Esophagus muscularis mucosa (tissue), 4 donors: ENCODE results near the gene CYP1B1. TPM values are rescaled to one million over a fixed set of nuclear protein-coding genes. Genes with fewer than 3 reads are reported as not detected.
"Not testable (repeated sequence)": the region's sequence is repeated elsewhere in the genome, so short reads cannot be mapped to it uniquely, and the experiment has no call there.

ENCODE experiments used
- DNase-seq: peaks from one replicate; pipeline ENCODE4 v3.0.0-alpha.2; 2017; ENCODE audit errors: extremely low spot score
- H3K27ac ChIP-seq, 4 donors: fragments of 200-600 bp; sonication (generic); replicated peaks in 1 of 4; 1 replicate in 3 of 4; 2 replicates in 1 of 4; pipeline ENCODE4 v1.5.1; 2016 to 2019; ENCODE audit warnings: mild to moderate bottlenecking in 1 of 4
- H3K27me3 ChIP-seq, 4 donors: fragments of 200-600 bp; sonication (generic); one replicate each; pipeline versions ENCODE4 v1.5.1 to v1.6.0; 2016 to 2019
- H3K36me3 ChIP-seq, 4 donors: fragments of 200-600 bp; sonication (generic); one replicate each; pipeline ENCODE4 v1.5.1; 2016 to 2019
- H3K4me1 ChIP-seq, 4 donors: fragments of 200-600 bp; sonication (generic); one replicate each; pipeline ENCODE4 v1.5.1; 2016 to 2019
- H3K4me3 ChIP-seq, 4 donors: fragments of 200-600 bp; sonication (generic); 1 replicate in 2 of 4; 2 replicates in 2 of 4; pipeline ENCODE4 v1.5.1; 2016 to 2019; ENCODE audit warnings: mild to moderate bottlenecking in 4 of 4, moderate library complexity in 1 of 4
- H3K9me3 ChIP-seq, 4 donors: fragments of 200-600 bp; sonication (generic); 1 replicate in 3 of 4; 2 replicates in 1 of 4; pipeline ENCODE4 v1.5.1; 2016 to 2019
- EP300 ChIP-seq: sonication (generic); formaldehyde crosslinking; IDR thresholded peaks from one replicate; pipeline ENCODE4 v1.6.1; 2017; ENCODE audit warnings: antibody characterized with exemption
- POLR2A ChIP-seq: fragments of 450-650 bp; IDR thresholded peaks from one replicate; pipeline ENCODE4 v1.6.1; 2017; ENCODE audit warnings: antibody characterized with exemption, moderate library complexity, mild to moderate bottlenecking, low read depth
- POLR2AphosphoS5 ChIP-seq, 2 donors: sonication (generic); formaldehyde crosslinking; IDR thresholded peaks; one replicate each; pipeline ENCODE4 v1.6.1; 2017; ENCODE audit warnings: antibody characterized with exemption in 2 of 2
- WGBS: methylation state at CpG from one replicate; pipeline ENCODE4 v1.1.5; 2018; 5-methylcytosine and 5-hydroxymethylcytosine counted together
- intact Hi-C: fragments of 100-400 bp; cut with DNase I; formaldehyde crosslinking; loops from one replicate; pipeline ENCODE4 v1.15.1; 2023
- total RNA-seq, 4 donors: library from RNA; depleted of rRNA; stranded (reverse); fragments of >200 nt; gene quantifications; one replicate each; pipeline versions ENCODE4 v1.1.0 to v1.2.1, GENCODE V29; 2016
- TF ChIP-seq, protein P1 (sequence below), 3 experiments: fragments of 200-600 bp in 2 of 3; fragments of 450-650 bp in 1 of 3; sonication (generic) in 2 of 3; IDR thresholded peaks; one replicate each; pipeline ENCODE4 v1.5.1; 2017 to 2019; ENCODE audit warnings: antibody characterized with exemption in 3 of 3, mild to moderate bottlenecking in 2 of 3, moderate library complexity in 1 of 3

Gene CYP1B1
- total RNA-seq, 4 donors from 2014 or later: 20.8 to 60.3 (median 37.6) TPM

DNA sequence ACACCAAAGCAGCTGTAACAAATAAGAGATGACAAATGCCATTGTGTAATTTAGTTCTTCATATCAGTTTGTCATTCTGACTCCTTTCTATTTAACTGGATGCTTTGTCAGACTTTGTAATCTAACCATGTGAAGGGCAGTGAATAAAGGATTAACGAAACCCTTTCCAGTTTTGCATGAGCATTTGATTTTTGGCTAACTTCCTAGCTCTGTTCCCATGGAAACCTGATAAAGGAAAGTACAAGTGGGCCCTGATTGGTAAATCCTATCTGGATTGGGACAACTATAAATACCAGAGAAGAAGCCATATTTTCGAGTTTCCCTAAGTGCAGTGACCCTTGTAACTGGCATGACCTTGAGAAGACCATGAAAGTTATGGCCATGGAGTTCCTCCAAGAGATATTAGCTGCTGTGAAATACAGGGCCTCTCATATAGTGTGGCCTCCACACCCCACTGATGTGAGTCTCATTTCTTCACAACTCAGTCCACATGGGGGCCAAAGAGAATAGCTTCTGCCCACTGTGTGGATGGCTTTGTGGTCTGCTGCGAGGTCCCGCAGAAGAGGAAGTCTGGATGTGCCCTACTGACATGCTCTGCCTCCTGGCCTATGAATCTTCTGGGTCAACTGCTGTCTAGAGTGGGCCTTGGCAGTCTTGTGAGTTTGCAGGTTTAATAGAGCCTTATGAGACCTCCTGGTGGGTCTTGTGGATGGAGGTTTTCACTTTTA, 38.2 kb upstream of the CYP1B1 start:
- 75% methylated on average over 3 of the region's 4 CpGs for WGBS
- intact Hi-C loops: no loop called here
- no peak overlapping the region for H3K27ac ChIP-seq

DNA sequence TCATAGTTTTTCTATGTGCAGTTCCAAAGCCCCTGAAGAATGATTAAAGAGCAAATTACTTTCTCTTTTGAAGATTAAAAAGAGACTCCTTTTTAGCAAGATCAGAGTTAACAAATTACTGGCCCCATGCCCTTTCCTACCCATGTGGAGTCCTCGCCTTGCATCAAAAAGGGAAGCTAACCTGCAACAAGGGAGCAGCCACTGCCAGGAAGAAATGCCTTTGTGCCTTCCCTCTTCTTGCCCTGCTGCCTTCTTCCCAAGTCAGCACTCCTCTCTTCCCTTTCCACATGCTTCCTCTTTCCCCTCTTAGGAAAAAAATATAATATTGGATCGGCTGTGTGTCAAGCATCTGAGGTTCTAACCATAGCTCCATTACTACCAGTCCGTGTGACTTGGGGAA, 37.1 kb upstream of the CYP1B1 start:
- TF ChIP-seq POLR2AphosphoS5 (IDR thresholded peaks at IDR 0.05): no peak
- TF ChIP-seq POLR2A: no peak
- TF ChIP-seq, protein P1, sequence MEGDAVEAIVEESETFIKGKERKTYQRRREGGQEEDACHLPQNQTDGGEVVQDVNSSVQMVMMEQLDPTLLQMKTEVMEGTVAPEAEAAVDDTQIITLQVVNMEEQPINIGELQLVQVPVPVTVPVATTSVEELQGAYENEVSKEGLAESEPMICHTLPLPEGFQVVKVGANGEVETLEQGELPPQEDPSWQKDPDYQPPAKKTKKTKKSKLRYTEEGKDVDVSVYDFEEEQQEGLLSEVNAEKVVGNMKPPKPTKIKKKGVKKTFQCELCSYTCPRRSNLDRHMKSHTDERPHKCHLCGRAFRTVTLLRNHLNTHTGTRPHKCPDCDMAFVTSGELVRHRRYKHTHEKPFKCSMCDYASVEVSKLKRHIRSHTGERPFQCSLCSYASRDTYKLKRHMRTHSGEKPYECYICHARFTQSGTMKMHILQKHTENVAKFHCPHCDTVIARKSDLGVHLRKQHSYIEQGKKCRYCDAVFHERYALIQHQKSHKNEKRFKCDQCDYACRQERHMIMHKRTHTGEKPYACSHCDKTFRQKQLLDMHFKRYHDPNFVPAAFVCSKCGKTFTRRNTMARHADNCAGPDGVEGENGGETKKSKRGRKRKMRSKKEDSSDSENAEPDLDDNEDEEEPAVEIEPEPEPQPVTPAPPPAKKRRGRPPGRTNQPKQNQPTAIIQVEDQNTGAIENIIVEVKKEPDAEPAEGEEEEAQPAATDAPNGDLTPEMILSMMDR (IDR thresholded peaks at IDR 0.05): no peak
- no peak for TF ChIP-seq EP300
- intact Hi-C loops: no loop called here
- Histone ChIP-seq H3K27me3 (no peaks in the 10 kb centered on the region), H3K4me1 (peaks cover 13 to 29% (median 22%) of the 10 kb centered on the region in 4 donors), H3K4me3 (no peak overlapping the region), H3K27ac (no peak overlapping the region), H3K9me3 (no peaks in the 10 kb centered on the region), H3K36me3 (no peaks in the 10 kb centered on the region)
- no peak for DNase-seq
- whole genome bisulfite sequencing: 75% methylated on average over 3 of the region's 3 CpGs

More for the DNA sequence above, 38.2 kb upstream of the CYP1B1 start:
- Histone ChIP-seq H3K36me3 (no peaks in the 10 kb centered on the region), H3K4me3 (no peak overlapping the region), H3K9me3 (no peaks in the 10 kb centered on the region), H3K4me1 (peaks cover 13 to 27% (median 22%) of the 10 kb centered on the region in 4 donors), H3K27me3 (no peaks in the 10 kb centered on the region)
- no peak for DNase-seq
- TF ChIP-seq POLR2AphosphoS5 (IDR thresholded peaks at IDR 0.05): no peak
- TF ChIP-seq POLR2A: no peak
- TF ChIP-seq, protein P1 (IDR thresholded peaks at IDR 0.05): no peak
- TF ChIP-seq EP300: no peak

DNA sequence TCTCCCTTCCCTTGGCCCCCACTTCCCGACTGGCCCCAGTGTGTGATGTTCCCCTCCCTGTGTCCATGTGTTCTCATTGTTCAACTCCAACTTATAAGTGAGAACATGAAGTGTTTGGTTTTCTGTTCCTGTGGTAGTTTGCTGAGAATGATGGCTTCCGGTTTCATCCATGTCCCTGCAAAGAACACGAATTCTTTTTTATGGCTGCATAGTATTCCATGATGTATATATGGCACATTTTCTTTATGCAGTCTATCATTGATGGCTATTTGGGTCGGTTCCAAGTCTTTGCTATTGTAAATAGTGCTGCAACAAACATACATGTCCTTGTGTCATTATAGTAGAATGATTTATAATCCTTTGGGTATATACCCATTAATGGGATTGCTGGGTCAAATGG, 35.4 kb upstream of the CYP1B1 start:
- H3K9me3 ChIP-seq, intact Hi-C loops: not testable (repeated sequence)
- 93% methylated on average over 4 of the region's 4 CpGs for WGBS

DNA sequence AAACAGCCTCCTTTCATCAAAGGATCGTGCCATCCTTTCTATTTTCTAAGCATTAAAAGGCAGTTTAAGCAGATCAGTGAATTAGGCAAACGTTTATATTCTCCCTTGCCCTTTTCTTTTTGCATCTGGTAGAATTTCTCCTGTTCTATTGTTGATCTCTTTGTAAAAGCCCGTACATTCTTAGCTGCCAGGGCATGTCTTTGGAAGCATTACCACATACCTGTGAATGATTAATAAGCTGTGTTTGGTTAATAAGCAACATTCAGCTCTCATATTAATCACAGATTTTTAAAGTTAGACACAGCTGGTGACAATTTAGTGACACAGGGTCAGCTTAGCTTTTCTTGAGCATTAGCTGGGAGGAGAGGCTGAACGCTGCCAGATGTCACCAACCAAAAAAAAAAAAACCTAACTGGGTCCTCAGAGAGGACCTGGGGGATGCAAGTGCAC, 33.8 kb upstream of the CYP1B1 start:
- no peaks in the 10 kb centered on the region for H3K36me3 ChIP-seq
- no peak for DNase-seq
- intact Hi-C loops: no loop called here
- no peak for TF ChIP-seq POLR2AphosphoS5 (IDR thresholded peaks at IDR 0.05)
- TF ChIP-seq, protein P1 (IDR thresholded peaks at IDR 0.05): no peak
- TF ChIP-seq EP300: no peak
- no peak for TF ChIP-seq POLR2A
- 43% methylated on average over 4 of the region's 4 CpGs for WGBS
- H3K9me3 ChIP-seq: no peaks in the 10 kb centered on the region
- no peak overlapping the region for H3K27ac ChIP-seq
- no peaks in the 10 kb centered on the region for H3K27me3 ChIP-seq
- H3K4me3 ChIP-seq: no peak overlapping the region
- peaks cover 13 to 24% (median 15%) of the 10 kb centered on the region in 4 donors for H3K4me1 ChIP-seq

More for the DNA sequence above, 35.4 kb upstream of the CYP1B1 start:
- peaks cover 13 to 30% (median 22%) of the 10 kb centered on the region in 4 donors for H3K4me1 ChIP-seq
- not testable (repeated sequence) for H3K27me3 ChIP-seq, H3K36me3 ChIP-seq, H3K27ac ChIP-seq, DNase-seq, H3K4me3 ChIP-seq

DNA sequence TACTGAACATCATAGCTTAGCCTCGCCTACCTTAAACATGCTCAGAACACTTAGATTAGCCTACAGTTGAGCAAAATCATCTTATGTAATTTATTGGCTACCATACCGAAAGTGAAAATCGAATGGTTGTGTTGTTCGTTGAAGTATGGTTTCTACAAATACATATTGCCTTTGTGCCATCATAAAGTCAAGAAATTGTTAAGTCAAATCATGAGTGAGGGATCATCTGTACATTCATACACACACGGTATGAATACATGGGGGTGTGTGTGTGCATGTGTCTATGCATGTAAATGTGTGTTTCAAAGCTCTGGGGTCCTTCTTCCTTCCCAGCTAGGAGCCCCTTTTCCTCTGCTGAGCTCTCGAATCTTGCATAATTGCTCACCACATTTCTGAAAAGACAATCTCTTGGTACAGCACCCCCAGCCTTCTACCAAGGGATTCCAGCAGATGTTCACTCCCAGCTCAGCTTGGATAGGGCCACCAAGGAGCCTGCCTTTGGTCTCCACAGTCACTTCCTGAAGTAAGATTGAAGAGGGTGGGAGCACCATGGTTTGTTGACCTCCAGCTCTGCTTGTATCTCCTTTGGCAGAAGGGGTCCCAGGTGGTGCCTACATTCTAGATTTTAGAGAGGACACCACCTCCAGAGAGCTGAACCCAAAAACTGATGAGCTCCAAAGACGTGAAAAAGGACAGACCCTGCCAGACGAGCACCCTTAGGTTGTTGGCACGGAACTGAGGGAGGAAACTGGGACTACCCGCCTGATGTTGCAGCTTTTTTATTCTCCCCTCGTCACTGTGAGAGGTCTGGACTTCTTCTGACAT, 33.2 kb upstream of the CYP1B1 start:
- TF ChIP-seq POLR2A (no peak), POLR2AphosphoS5 (IDR thresholded peaks at IDR 0.05) (no peak), EP300 (no peak)
- TF ChIP-seq, protein P1 (IDR thresholded peaks at IDR 0.05): no peak
- WGBS: 75% methylated on average over 11 of the region's 11 CpGs
- H3K27me3 ChIP-seq: no peaks in the 10 kb centered on the region
- H3K9me3 ChIP-seq: no peaks in the 10 kb centered on the region
- H3K4me1 ChIP-seq: peaks cover 13 to 24% (median 14%) of the 10 kb centered on the region in 4 donors
- no peak for DNase-seq
- H3K27ac ChIP-seq: no peak overlapping the region
- H3K4me3 ChIP-seq: no peak overlapping the region
- H3K36me3 ChIP-seq: no peaks in the 10 kb centered on the region
- intact Hi-C loops: no loop called here
